Activated CD4-positive, alpha-beta T cell treated with anti-CD3 and anti-CD28 coated beads, Interleukin-2, amount 10 ng/mL, durations not matched to agents 7 days and 5 days (primary cell): ENCODE measurements around the gene EPHA4. TPM values are rescaled to one million over a fixed set of nuclear protein-coding genes. Genes with fewer than 3 reads are reported as not detected.

ENCODE experiments used
- CTCF ChIA-PET: fragments of 350-600 bp; sonication (Branson Sonifier 250); formaldehyde crosslinking; loops from one replicate; lab custom pipeline; 2021; ENCODE audit warnings: antibody characterized with exemption; lab: Charles Lee
- POLR2A ChIA-PET: fragments of 350-600 bp; sonication (Branson Sonifier 250); formaldehyde crosslinking; loops from one replicate; lab custom pipeline; 2021; ENCODE audit warnings: antibody characterized with exemption; lab: Charles Lee
- DNase-seq: peaks from one replicate; pipeline ENCODE4 v3.0.0-alpha.2; 2020
- H3K27ac Mint-ChIP-seq: one replicate; pipeline ENCODE4 v1.8.0; 2021; ENCODE audit warnings: mild to moderate bottlenecking, moderate library complexity, mixed read lengths
- H3K27me3 Mint-ChIP-seq: one replicate; pipeline ENCODE4 v1.8.0; 2021; ENCODE audit warnings: mixed read lengths
- H3K36me3 Mint-ChIP-seq: one replicate; pipeline ENCODE4 v1.8.0; 2021; ENCODE audit warnings: low read depth, mixed read lengths
- H3K4me1 Mint-ChIP-seq: one replicate; pipeline ENCODE4 v1.8.0; 2021; ENCODE audit warnings: mixed read lengths
- H3K4me3 Mint-ChIP-seq: one replicate; pipeline ENCODE4 v1.8.0; 2021; ENCODE audit warnings: mild to moderate bottlenecking, moderate library complexity, mixed read lengths
- H3K9me3 Mint-ChIP-seq: one replicate; pipeline ENCODE4 v1.8.0; 2021; ENCODE audit warnings: mixed read lengths
- total RNA-seq, 2 experiments: library from RNA; stranded (reverse); gene quantifications; one replicate each; pipeline ENCODE4 v1.2.3, GENCODE V29; 2021

The EPHA4 gene
- total RNA-seq, 2 experiments from 2014 or later: 28.2 to 29.3 TPM

DNA sequence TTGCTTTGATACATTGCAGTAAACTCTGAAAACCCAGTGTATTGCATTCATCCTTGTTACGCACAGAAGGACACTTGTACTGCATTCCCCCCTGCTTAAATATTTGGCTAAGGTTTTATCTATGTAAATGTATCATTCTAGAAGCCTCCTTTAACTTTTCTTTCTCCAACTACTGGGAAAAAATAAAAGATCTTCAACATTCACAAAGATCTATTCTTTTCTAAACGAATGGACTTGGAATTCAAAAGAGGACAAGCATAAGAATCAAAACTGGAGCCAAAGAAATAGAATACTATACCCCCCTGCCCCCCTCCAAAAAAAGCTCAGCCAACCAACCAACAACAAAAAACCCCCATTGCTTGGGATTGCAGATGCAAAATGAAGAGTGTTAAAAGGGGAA, 136.9 kb downstream of the EPHA4 start:
- POLR2A ChIA-PET: no interaction called here
- Mint-ChIP-seq H3K4me1 (no peaks in the 10 kb centered on the region), H3K4me3 (no peak overlapping the region), H3K36me3 (peaks cover 47% of the 10 kb centered on the region), H3K27ac (no peak overlapping the region), H3K27me3 (no peaks in the 10 kb centered on the region), H3K9me3 (no peaks in the 10 kb centered on the region)
- DNase-seq: no peak
- CTCF ChIA-PET: interaction anchor here (0.7 kb wide), 1 partner anchor 23 kb away, joined by 4 read pairs; no protein-coding TSS in a partner anchor

DNA sequence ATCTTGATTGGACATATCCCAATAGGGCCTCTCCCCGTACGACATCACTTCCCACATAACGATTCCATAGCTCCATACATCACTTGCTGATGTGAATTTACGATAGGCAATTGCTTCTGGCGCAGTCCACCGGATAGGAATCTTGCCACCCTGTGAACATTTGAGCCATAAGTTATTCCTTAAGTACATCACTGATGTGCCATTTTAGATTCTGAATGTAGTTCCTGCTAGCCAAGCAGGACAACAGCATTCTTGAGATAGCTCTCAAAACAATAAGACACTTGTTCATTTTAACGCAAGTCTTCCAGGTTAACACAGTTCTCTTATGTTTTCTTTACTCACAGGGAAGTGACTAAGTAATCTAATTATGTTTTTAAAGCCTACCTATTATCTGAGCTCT, 138.0 kb downstream of the EPHA4 start:
- H3K27ac Mint-ChIP-seq: no peak overlapping the region
- peaks cover 48% of the 10 kb centered on the region for H3K36me3 Mint-ChIP-seq
- ChIA-PET POLR2A (no interaction called here), CTCF (interaction anchor here (1.1 to 1.5 kb wide), 2 partner anchors 10 to 30 kb away, joined by 3 to 5 read pairs; no protein-coding TSS in a partner anchor)
- no peaks in the 10 kb centered on the region for H3K4me1 Mint-ChIP-seq
- no peaks in the 10 kb centered on the region for H3K27me3 Mint-ChIP-seq
- H3K9me3 Mint-ChIP-seq: no peaks in the 10 kb centered on the region
- DNase-seq: no peak
- no peak overlapping the region for H3K4me3 Mint-ChIP-seq

DNA sequence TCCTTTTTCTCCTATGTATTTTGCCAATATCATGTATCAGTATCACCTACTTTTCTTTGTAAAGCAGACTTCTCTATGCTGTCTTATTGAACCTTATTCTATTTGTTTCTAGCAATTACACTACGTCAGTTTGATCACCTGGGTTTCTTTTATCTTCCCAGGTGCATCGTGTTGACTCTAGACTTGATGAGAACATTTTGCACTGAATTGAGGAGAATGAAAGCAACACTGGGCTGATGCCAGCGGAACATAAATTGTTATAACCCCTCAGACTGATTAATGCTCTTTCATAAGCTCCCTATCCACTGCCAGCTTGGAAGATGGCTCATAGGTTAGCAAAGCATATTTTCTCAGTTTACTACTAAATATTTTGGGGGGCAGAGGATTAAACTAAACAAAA, 140.6 kb downstream of the EPHA4 start:
- ChIA-PET CTCF (no interaction called here), POLR2A (no interaction called here)
- DNase-seq: no peak
- Mint-ChIP-seq H3K27me3 (no peaks in the 10 kb centered on the region), H3K9me3 (no peaks in the 10 kb centered on the region), H3K4me3 (no peak overlapping the region), H3K27ac (no peak overlapping the region), H3K4me1 (no peaks in the 10 kb centered on the region), H3K36me3 (peaks cover 50% of the 10 kb centered on the region)

DNA sequence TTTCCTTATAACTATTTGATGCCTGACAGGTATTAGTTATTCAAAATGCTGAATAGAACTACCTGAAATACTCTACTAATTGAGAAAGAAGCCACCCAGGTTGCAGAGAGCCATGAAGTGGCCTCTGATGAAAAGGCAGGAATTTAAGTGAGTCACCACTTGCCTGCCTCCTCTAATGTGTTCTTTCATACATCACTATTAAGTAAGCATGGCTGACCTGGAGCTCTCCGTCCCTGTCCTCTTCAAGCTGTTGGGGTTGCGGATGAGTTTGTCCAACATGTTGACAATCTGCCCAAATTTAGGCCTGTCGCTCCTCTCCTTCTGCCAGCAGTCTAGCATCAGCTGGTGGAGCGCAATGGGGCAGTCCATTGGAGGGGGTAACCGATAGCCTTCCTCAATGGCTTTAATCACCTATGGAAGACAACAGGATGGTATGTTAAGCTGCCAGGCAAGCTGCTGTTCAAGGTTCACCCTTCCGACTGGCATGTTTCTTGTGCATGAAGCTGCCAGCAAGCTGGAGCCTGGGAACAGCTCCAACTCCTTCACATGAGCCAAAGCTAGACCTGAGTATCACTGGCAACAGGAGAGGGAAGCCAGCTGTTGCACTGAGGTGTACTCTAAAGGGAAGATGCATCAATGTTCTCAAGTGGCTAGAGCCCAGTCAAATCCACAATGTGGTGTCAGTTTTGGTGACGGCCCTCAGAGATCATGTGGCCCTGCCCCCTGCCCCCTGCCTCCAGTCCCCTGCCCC, 142.2 kb downstream of the EPHA4 start:
- DNase-seq: no peak
- CTCF ChIA-PET: no interaction called here
- no peak overlapping the region for H3K4me3 Mint-ChIP-seq
- peaks cover 51% of the 10 kb centered on the region for H3K36me3 Mint-ChIP-seq
- H3K4me1 Mint-ChIP-seq: no peaks in the 10 kb centered on the region
- no peak overlapping the region for H3K27ac Mint-ChIP-seq
- H3K27me3 Mint-ChIP-seq: no peaks in the 10 kb centered on the region
- H3K9me3 Mint-ChIP-seq: no peaks in the 10 kb centered on the region
- POLR2A ChIA-PET: no interaction called here

- DNase-seq: no peak
- POLR2A ChIA-PET: no interaction called here
- H3K36me3 Mint-ChIP-seq: peaks cover 48% of the 10 kb centered on the region
- H3K27ac Mint-ChIP-seq: no peak overlapping the region
- H3K4me1 Mint-ChIP-seq: peaks cover 2% of the 10 kb centered on the region
- no peak overlapping the region for H3K4me3 Mint-ChIP-seq
- CTCF ChIA-PET: no interaction called here
- H3K27me3 Mint-ChIP-seq: no peaks in the 10 kb centered on the region
- no peaks in the 10 kb centered on the region for H3K9me3 Mint-ChIP-seq
These were observed 143.2 kb downstream of the EPHA4 start for GRCh38 chr2:221428896-221429295.

DNA sequence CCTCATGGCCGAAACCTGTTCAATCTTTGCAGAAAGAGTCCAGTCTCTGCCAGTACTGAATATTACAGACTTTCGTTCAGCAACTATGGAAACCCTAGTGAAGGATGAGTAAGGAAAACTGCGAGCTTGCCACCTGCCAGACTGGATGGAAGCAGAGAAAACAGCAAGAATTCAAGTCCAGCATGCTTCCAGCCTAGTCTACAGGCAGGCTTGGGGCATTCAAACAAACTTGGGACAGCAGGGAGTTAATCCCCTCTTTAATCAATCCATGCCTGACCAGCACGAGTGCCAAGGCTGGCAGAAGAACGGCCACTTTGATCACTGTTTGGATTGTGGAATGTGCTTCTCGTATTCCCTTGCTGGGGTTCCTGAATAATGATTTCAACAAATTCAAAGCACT, 145.2 kb downstream of the EPHA4 start:
- DNase-seq: no peak
- no peak overlapping the region for H3K4me3 Mint-ChIP-seq
- no peaks in the 10 kb centered on the region for H3K27me3 Mint-ChIP-seq
- H3K4me1 Mint-ChIP-seq: peaks cover 2% of the 10 kb centered on the region
- H3K36me3 Mint-ChIP-seq: peaks cover 48% of the 10 kb centered on the region
- H3K27ac Mint-ChIP-seq: no peak overlapping the region
- ChIA-PET POLR2A (no interaction called here), CTCF (no interaction called here)
- H3K9me3 Mint-ChIP-seq: peaks cover 3% of the 10 kb centered on the region

GRCh38 chr2:221425891-221426290, 146.2 kb downstream of the EPHA4 start:
- H3K4me1 Mint-ChIP-seq: peaks cover 2% of the 10 kb centered on the region
- no peak overlapping the region for H3K27ac Mint-ChIP-seq
- no peak overlapping the region for H3K4me3 Mint-ChIP-seq
- H3K36me3 Mint-ChIP-seq: peaks cover 49% of the 10 kb centered on the region
- H3K9me3 Mint-ChIP-seq: peaks cover 3% of the 10 kb centered on the region
- CTCF ChIA-PET: no interaction called here
- no peaks in the 10 kb centered on the region for H3K27me3 Mint-ChIP-seq
- DNase-seq: no peak
- POLR2A ChIA-PET: no interaction called here

GRCh38 chr2:221425353-221425752, 146.8 kb downstream of the EPHA4 start:
- Mint-ChIP-seq H3K36me3 (peaks cover 48% of the 10 kb centered on the region), H3K27ac (no peak overlapping the region), H3K4me3 (no peak overlapping the region), H3K4me1 (peaks cover 7% of the 10 kb centered on the region), H3K9me3 (peaks cover 3% of the 10 kb centered on the region), H3K27me3 (no peaks in the 10 kb centered on the region)
- ChIA-PET CTCF (no interaction called here), POLR2A (no interaction called here)
- DNase-seq: no peak

DNA sequence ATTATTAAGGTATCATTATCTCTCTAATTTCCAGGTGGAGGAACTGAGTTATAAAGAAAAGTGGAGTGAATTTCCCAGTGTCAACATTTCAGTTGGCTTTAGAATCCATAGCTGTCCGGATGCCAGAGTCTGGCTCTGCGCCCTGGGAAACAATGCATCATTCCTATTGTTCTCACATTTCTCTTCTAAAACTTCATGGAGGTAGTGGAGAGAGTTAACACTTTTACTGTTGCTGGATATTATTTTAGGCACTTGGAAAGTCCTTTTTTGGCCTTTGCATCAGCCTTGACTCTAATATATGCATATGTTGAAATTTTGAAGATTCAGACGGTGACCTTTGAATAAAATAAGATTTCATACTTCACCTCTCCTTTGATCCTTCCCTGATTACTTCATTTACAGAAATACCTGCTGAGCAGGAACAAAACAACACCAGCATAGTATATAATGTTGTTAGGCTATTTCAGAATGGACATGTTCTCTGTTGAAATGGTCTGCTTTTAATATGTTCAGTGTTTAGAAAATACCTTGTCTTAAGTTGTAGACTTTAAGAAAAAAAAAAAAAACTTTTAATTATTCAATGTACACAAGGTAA, 148.8 kb downstream of the EPHA4 start:
- no peaks in the 10 kb centered on the region for H3K27me3 Mint-ChIP-seq
- H3K4me3 Mint-ChIP-seq: no peak overlapping the region
- peaks cover 3% of the 10 kb centered on the region for H3K9me3 Mint-ChIP-seq
- H3K36me3 Mint-ChIP-seq: peaks cover 48% of the 10 kb centered on the region
- peaks cover 18% of the 10 kb centered on the region for H3K4me1 Mint-ChIP-seq
- no peak overlapping the region for H3K27ac Mint-ChIP-seq
- POLR2A ChIA-PET: interaction anchor here (0.6 kb wide), 1 partner anchor 832 kb away, joined by 7 read pairs; no protein-coding TSS in a partner anchor
- CTCF ChIA-PET: interaction anchor here (0.7 kb wide), 1 partner anchor 10 kb away, joined by 3 read pairs; no protein-coding TSS in a partner anchor
- DNase-seq: no peak

DNA sequence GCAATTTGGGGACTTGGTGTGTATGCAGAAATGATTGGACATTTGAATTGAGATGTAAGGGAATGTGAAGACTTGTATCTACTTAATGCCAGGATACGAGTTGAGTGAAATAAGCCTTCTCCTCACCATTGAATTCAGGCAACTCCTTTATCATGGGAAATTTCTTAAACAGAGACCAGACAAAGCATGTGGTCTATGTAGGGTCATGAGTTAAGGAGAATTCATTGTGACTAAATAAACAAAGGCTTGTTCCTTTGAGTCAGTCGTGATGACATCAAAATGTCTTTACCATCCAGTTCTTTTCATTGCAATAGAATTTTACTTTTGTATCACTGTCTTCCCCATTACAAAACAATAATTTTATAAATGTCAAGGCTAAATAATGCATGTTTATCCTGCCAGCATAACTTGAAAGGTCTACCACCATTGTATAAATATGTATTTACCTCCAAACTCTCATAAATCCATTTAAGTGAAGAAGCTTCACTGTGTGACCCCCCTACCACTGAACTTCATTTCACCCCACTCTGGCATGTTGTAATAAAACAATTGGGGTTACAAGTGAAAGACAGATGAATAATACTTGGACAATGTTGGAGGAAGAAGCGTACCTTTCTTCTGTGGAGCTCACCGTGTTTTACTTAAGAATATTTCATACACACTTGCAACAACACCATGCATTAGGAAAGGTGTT, 149.4 kb downstream of the EPHA4 start:
- DNase-seq: no peak
- no peaks in the 10 kb centered on the region for H3K27me3 Mint-ChIP-seq
- no peak overlapping the region for H3K4me3 Mint-ChIP-seq
- H3K9me3 Mint-ChIP-seq: peaks cover 3% of the 10 kb centered on the region
- H3K4me1 Mint-ChIP-seq: peaks cover 18% of the 10 kb centered on the region
- POLR2A ChIA-PET: no interaction called here
- H3K36me3 Mint-ChIP-seq: peaks cover 50% of the 10 kb centered on the region
- CTCF ChIA-PET: no interaction called here
- H3K27ac Mint-ChIP-seq: no peak overlapping the region

- Mint-ChIP-seq H3K4me3 (peak overlapping the region; percentile 27), H3K36me3 (peaks cover 42% of the 10 kb centered on the region), H3K9me3 (peaks cover 3% of the 10 kb centered on the region), H3K27ac (peak overlapping the region; percentile 90), H3K27me3 (no peaks in the 10 kb centered on the region), H3K4me1 (peaks cover 18% of the 10 kb centered on the region)
- peak; percentile 49 for DNase-seq
- POLR2A ChIA-PET: no interaction called here
- CTCF ChIA-PET: no interaction called here
These were observed 151.9 kb downstream of the EPHA4 start for GRCh38 chr2:221420245-221420644.

GRCh38 chr2:221415789-221416188, 156.3 kb downstream of the EPHA4 start:
- Mint-ChIP-seq H3K27me3 (peaks cover 6% of the 10 kb centered on the region), H3K4me1 (peaks cover 15% of the 10 kb centered on the region), H3K27ac (no peak overlapping the region), H3K9me3 (peaks cover 3% of the 10 kb centered on the region), H3K36me3 (peaks cover 18% of the 10 kb centered on the region), H3K4me3 (no peak overlapping the region)
- POLR2A ChIA-PET: no interaction called here
- no peak for DNase-seq
- CTCF ChIA-PET: no interaction called here

- no peak for DNase-seq
- Mint-ChIP-seq H3K36me3 (peaks cover 3% of the 10 kb centered on the region), H3K27ac (no peak overlapping the region), H3K9me3 (peaks cover 5% of the 10 kb centered on the region), H3K27me3 (peaks cover 6% of the 10 kb centered on the region), H3K4me3 (no peak overlapping the region), H3K4me1 (no peaks in the 10 kb centered on the region)
- ChIA-PET POLR2A (no interaction called here), CTCF (no interaction called here)
These were observed 159.1 kb downstream of the EPHA4 start for GRCh38 chr2:221412978-221413377.
